HL-60 (cell line): ENCODE measurements around the gene MUC21.

ENCODE experiments used
- CTCF ChIP-seq: IDR thresholded peaks from one replicate; pipeline ENCODE4 v1.5.1; 2011; ENCODE audit warnings: low read length, control low read depth, inconsistent platforms; ENCODE audit not compliant: insufficient read depth
- POLR2AphosphoS5 ChIP-seq: IDR thresholded peaks from 2 replicates; pipeline ENCODE4 v1.6.1; 2012; ENCODE audit warnings: low read depth
- REST ChIP-seq: IDR thresholded peaks from 2 replicates; pipeline ENCODE4 v1.6.1; 2012; ENCODE audit warnings: low read depth; ENCODE audit not compliant: insufficient replicate concordance

GRCh38 chr6:30947231-30947630 lies 36.3 kb upstream of the MUC21 start:
- TF ChIP-seq CTCF = no peak
- no peak for TF ChIP-seq POLR2AphosphoS5
- no peak for TF ChIP-seq REST
